Effector memory CD4-positive, alpha-beta T cell (primary cell): ENCODE measurements around the gene MICALL2.

Experiments used
- DNase-seq, 3 donors: peaks; one replicate each; pipeline ENCODE4 v3.0.0-alpha.2; 2020
- H3K27ac ChIP-seq: 2 replicates; pipeline ENCODE4 v1.7.0; 2013; ENCODE audit warnings: mild to moderate bottlenecking, low read length, moderate library complexity; ENCODE audit not compliant: insufficient read depth, poor library complexity, severe bottlenecking
- H3K27me3 ChIP-seq: replicated peaks from 2 replicates; pipeline ENCODE4 v1.7.0; 2013; ENCODE audit warnings: mild to moderate bottlenecking, low read length; ENCODE audit not compliant: insufficient read depth, control insufficient read depth, poor library complexity, severe bottlenecking
- H3K36me3 ChIP-seq: 2 replicates; pipeline ENCODE4 v1.7.0; 2013; ENCODE audit warnings: mild to moderate bottlenecking, low read length, moderate library complexity; ENCODE audit not compliant: control insufficient read depth, insufficient read depth
- H3K4me1 ChIP-seq: 2 replicates; pipeline ENCODE4 v1.7.0; 2013; ENCODE audit warnings: low read length, mild to moderate bottlenecking; ENCODE audit not compliant: control insufficient read depth, insufficient read depth, poor library complexity, severe bottlenecking
- H3K4me3 ChIP-seq: 2 replicates; pipeline ENCODE4 v1.7.0; 2013; ENCODE audit warnings: low read length, low read depth, mild to moderate bottlenecking; ENCODE audit not compliant: insufficient read depth, poor library complexity, severe bottlenecking
- H3K9me3 ChIP-seq: 2 replicates; pipeline ENCODE4 v1.7.0; 2013; ENCODE audit warnings: mild to moderate bottlenecking, low read length, moderate library complexity; ENCODE audit not compliant: control insufficient read depth

The MICALL2 gene

GRCh38 chr7:1419310-1419634, 40.0 kb downstream of the MICALL2 start:
- no peaks in the 10 kb centered on the region for H3K27me3 ChIP-seq
- no peaks in the 10 kb centered on the region for H3K36me3 ChIP-seq
- H3K4me3 ChIP-seq: no peak overlapping the region
- no peak overlapping the region for H3K27ac ChIP-seq
- H3K4me1 ChIP-seq: peaks cover 8% of the 10 kb centered on the region
- no peaks in the 10 kb centered on the region for H3K9me3 ChIP-seq
- DNase-seq: no peak

- H3K27me3 ChIP-seq: no peaks in the 10 kb centered on the region
- no peaks in the 10 kb centered on the region for H3K9me3 ChIP-seq
- no peaks in the 10 kb centered on the region for H3K36me3 ChIP-seq
- H3K4me3 ChIP-seq: no peak overlapping the region
- no peak overlapping the region for H3K27ac ChIP-seq
- H3K4me1 ChIP-seq: peaks cover 8% of the 10 kb centered on the region
- DNase-seq: no peak
Measured at GRCh38 chr7:1418505-1419309, 40.6 kb downstream of the MICALL2 start.

GRCh38 chr7:1415389-1415990, 43.8 kb downstream of the MICALL2 start:
- DNase-seq: no peak
- H3K27ac ChIP-seq: no peak overlapping the region
- H3K9me3 ChIP-seq: no peaks in the 10 kb centered on the region
- peaks cover 14% of the 10 kb centered on the region for H3K4me1 ChIP-seq
- H3K36me3 ChIP-seq: no peaks in the 10 kb centered on the region
- no peak overlapping the region for H3K4me3 ChIP-seq
- no peaks in the 10 kb centered on the region for H3K27me3 ChIP-seq

- H3K36me3 ChIP-seq: no peaks in the 10 kb centered on the region
- H3K27ac ChIP-seq: no peak overlapping the region
- H3K9me3 ChIP-seq: no peaks in the 10 kb centered on the region
- H3K27me3 ChIP-seq: no peaks in the 10 kb centered on the region
- peaks cover 14% of the 10 kb centered on the region for H3K4me1 ChIP-seq
- H3K4me3 ChIP-seq: no peak overlapping the region
- DNase-seq: no peak
Measured at GRCh38 chr7:1413936-1414639, 45.2 kb downstream of the MICALL2 start.

DNA sequence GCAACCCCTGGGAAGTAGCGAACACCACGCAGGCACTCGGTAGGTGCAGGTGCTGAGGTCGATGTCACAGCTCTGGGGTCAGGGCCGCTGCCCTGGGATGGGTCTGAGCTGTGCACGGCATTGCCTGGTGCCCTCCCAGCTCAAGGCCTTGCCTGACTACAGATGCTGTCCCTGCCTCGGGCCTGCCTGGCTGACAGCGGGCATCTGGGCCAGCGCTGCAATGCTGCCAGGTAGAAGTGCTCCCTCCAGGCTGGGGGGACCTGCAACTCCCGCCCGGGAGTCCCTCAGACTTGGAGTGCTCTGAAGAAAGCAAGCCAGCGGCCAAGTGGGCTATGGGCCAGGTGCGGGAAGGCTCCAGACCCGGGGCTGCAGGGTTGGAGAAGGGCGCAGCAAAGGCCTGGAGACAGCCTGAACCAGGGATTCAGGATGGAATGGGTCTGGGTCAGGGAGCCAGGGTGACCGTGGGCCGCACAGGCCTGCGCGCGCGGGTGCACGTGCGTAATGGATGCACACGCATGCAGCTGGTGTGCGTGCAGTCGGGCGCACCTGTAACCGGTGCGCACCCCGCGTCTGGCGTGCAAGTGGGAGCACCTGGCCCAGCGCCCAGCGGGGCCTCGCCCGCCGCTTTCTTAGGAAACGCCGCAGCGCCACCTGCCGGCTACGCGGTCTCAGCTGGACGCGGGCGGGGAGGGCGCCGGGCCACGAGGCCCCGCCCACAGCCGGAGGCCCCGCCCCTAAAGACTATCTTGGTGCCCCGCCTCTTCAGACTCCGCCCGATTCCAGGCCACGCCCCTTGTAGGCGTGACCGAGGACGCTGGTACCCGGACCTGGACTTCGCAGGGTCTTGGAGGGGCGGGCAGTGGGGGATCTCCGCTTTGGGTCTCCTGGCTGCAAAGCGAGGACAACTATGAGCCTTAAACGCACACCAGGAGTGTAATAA, 46.7 kb downstream of the MICALL2 start:
- peak; percentile 76 to 85 (median 83) for DNase-seq
- Histone ChIP-seq H3K27me3 (no peaks in the 10 kb centered on the region), H3K4me3 (peak overlapping the region; percentile 29), H3K27ac (no peak overlapping the region), H3K4me1 (peaks cover 10% of the 10 kb centered on the region), H3K9me3 (no peaks in the 10 kb centered on the region), H3K36me3 (no peaks in the 10 kb centered on the region)

GRCh38 chr7:1411414-1411813, 47.9 kb downstream of the MICALL2 start:
- Histone ChIP-seq H3K27me3 (no peaks in the 10 kb centered on the region), H3K27ac (no peak overlapping the region), H3K4me3 (no peak overlapping the region), H3K4me1 (peaks cover 6% of the 10 kb centered on the region), H3K36me3 (no peaks in the 10 kb centered on the region), H3K9me3 (no peaks in the 10 kb centered on the region)
- DNase-seq: no peak

- Histone ChIP-seq H3K27me3 (no peaks in the 10 kb centered on the region), H3K4me1 (peaks cover 6% of the 10 kb centered on the region), H3K27ac (no peak overlapping the region), H3K4me3 (no peak overlapping the region), H3K9me3 (no peaks in the 10 kb centered on the region), H3K36me3 (no peaks in the 10 kb centered on the region)
- no peak for DNase-seq
Measured at GRCh38 chr7:1410992-1411391, 48.3 kb downstream of the MICALL2 start.

DNA sequence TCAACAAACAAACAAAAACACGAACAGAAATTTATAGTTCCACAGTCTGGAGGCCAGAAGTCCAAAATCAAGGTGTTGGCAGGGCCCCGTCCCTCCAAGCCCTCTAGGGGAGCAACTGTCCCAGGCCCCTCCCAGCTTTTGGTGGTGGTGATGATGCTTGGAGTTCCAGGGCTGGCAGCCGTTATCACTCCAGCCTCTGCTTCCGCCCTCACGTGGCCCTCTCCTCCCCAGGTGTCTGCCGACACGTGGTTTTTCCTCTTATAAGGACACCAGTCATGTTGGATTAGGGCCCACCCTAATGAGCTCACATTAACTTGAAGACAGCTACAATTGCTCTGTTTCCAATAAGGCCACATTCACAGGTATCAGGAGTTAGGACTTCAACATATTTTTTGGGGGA, 49.7 kb downstream of the MICALL2 start:
- no peak overlapping the region for H3K27ac ChIP-seq
- no peaks in the 10 kb centered on the region for H3K27me3 ChIP-seq
- no peak overlapping the region for H3K4me3 ChIP-seq

GRCh38 chr7:1408466-1408865, 50.8 kb downstream of the MICALL2 start:
- DNase-seq: no peak
- no peaks in the 10 kb centered on the region for H3K9me3 ChIP-seq
- no peak overlapping the region for H3K4me3 ChIP-seq
- peaks cover 6% of the 10 kb centered on the region for H3K4me1 ChIP-seq
- H3K36me3 ChIP-seq: no peaks in the 10 kb centered on the region
- peaks cover 10% of the 10 kb centered on the region for H3K27me3 ChIP-seq
- no peak overlapping the region for H3K27ac ChIP-seq

More for the DNA sequence above, 49.7 kb downstream of the MICALL2 start:
- Histone ChIP-seq H3K36me3 (no peaks in the 10 kb centered on the region), H3K4me1 (peaks cover 6% of the 10 kb centered on the region), H3K9me3 (no peaks in the 10 kb centered on the region)
- no peak for DNase-seq
